ENCODE measurements around the gene THAP3. TPM values are rescaled to one million over a fixed set of nuclear protein-coding genes. Genes with fewer than 3 reads are reported as not detected.

THAP3 gene
- total and polyA plus RNA-seq, 9 of the 15 experiments (the other 6 are each of a cell fraction or from before 2014, with no cell fraction given), result 1.9 to 31.2 (median 18.2) TPM

GRCh38 chr1:6584126-6585080, 40.3 kb upstream of the THAP3 start (continued):
- no peak for TF ChIP-seq MYBL2 (IDR thresholded peaks at IDR 0.05; ENCODE audit: low read depth)
- TF ChIP-seq MYBL2 (CRISPR knock-in tag; IDR thresholded peaks at IDR 0.05; ENCODE audit: borderline replicate concordance), result no peak
- TF ChIP-seq, protein P1, sequence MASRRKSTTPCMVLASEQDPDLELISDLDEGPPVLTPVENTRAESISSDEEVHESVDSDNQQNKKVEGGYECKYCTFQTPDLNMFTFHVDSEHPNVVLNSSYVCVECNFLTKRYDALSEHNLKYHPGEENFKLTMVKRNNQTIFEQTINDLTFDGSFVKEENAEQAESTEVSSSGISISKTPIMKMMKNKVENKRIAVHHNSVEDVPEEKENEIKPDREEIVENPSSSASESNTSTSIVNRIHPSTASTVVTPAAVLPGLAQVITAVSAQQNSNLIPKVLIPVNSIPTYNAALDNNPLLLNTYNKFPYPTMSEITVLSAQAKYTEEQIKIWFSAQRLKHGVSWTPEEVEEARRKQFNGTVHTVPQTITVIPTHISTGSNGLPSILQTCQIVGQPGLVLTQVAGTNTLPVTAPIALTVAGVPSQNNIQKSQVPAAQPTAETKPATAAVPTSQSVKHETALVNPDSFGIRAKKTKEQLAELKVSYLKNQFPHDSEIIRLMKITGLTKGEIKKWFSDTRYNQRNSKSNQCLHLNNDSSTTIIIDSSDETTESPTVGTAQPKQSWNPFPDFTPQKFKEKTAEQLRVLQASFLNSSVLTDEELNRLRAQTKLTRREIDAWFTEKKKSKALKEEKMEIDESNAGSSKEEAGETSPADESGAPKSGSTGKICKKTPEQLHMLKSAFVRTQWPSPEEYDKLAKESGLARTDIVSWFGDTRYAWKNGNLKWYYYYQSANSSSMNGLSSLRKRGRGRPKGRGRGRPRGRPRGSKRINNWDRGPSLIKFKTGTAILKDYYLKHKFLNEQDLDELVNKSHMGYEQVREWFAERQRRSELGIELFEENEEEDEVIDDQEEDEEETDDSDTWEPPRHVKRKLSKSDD (conservative IDR thresholded peaks at IDR 0.05; ENCODE audit: low read length), result no peak
- TF ChIP-seq, protein P2, sequence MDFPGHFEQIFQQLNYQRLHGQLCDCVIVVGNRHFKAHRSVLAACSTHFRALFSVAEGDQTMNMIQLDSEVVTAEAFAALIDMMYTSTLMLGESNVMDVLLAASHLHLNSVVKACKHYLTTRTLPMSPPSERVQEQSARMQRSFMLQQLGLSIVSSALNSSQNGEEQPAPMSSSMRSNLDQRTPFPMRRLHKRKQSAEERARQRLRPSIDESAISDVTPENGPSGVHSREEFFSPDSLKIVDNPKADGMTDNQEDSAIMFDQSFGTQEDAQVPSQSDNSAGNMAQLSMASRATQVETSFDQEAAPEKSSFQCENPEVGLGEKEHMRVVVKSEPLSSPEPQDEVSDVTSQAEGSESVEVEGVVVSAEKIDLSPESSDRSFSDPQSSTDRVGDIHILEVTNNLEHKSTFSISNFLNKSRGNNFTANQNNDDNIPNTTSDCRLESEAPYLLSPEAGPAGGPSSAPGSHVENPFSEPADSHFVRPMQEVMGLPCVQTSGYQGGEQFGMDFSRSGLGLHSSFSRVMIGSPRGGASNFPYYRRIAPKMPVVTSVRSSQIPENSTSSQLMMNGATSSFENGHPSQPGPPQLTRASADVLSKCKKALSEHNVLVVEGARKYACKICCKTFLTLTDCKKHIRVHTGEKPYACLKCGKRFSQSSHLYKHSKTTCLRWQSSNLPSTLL (IDR thresholded peaks at IDR 0.05), result no peak
- no peak for TF ChIP-seq ZNF830 (CRISPR knock-in tag; IDR thresholded peaks at IDR 0.05)
- TF ChIP-seq NR1H2 (CRISPR knock-in tag; IDR thresholded peaks at IDR 0.05), result no peak
- TF ChIP-seq ZMIZ1 (IDR thresholded peaks at IDR 0.05; ENCODE audit: low read depth in 2 of 2, low read length in 2 of 2), result no peak
- no peak for TF ChIP-seq CHD2 (IDR thresholded peaks at IDR 0.05; ENCODE audit: low read depth, low read length)
- no peak for TF ChIP-seq ZSCAN32 (CRISPR knock-in tag; IDR thresholded peaks at IDR 0.05)
- no peak for TF ChIP-seq ZBED1 (IDR thresholded peaks at IDR 0.05)
- TF ChIP-seq FOXA3 (CRISPR knock-in tag; conservative IDR thresholded peaks at IDR 0.05 in 1 of 2, IDR thresholded peaks at IDR 0.05 in 1 of 2), result no peak
- no peak for TF ChIP-seq CAMTA2 (CRISPR knock-in tag; conservative IDR thresholded peaks at IDR 0.05)
- TF ChIP-seq PURB (CRISPR knock-in tag; IDR thresholded peaks at IDR 0.05; ENCODE audit: low read depth), result no peak
- no peak for TF ChIP-seq RAD21 (CRISPR knock-in tag; conservative IDR thresholded peaks at IDR 0.05 in 1 of 2, IDR thresholded peaks at IDR 0.05 in 1 of 2)
- TF ChIP-seq PKNOX1 (IDR thresholded peaks at IDR 0.05), result no peak
- TF ChIP-seq ZNF41 (CRISPR knock-in tag; conservative IDR thresholded peaks at IDR 0.05), result no peak
- TF ChIP-seq, protein P3, sequence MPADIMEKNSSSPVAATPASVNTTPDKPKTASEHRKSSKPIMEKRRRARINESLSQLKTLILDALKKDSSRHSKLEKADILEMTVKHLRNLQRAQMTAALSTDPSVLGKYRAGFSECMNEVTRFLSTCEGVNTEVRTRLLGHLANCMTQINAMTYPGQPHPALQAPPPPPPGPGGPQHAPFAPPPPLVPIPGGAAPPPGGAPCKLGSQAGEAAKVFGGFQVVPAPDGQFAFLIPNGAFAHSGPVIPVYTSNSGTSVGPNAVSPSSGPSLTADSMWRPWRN (IDR thresholded peaks at IDR 0.05; ENCODE audit: low read depth), result no peak

Measured in K562 (cell line).